Stimulated activated CD8-positive, alpha-beta memory T cell treated with anti-CD3 and anti-CD28 coated beads, Interleukin-2, amount 100 ng/mL, for 48 hours (primary cell): ENCODE data around the gene SMG9.
A peak's percentile ranks its signal among the peaks of the same experiment; 100 is the strongest.

Experiments
- DNase-seq, 2 donors: peaks; one replicate each; pipeline ENCODE4 v3.0.0-alpha.2; 2020; ENCODE audit warnings: low read depth in 2 of 2

SMG9 gene, protein sequence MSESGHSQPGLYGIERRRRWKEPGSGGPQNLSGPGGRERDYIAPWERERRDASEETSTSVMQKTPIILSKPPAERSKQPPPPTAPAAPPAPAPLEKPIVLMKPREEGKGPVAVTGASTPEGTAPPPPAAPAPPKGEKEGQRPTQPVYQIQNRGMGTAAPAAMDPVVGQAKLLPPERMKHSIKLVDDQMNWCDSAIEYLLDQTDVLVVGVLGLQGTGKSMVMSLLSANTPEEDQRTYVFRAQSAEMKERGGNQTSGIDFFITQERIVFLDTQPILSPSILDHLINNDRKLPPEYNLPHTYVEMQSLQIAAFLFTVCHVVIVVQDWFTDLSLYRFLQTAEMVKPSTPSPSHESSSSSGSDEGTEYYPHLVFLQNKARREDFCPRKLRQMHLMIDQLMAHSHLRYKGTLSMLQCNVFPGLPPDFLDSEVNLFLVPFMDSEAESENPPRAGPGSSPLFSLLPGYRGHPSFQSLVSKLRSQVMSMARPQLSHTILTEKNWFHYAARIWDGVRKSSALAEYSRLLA

DNA sequence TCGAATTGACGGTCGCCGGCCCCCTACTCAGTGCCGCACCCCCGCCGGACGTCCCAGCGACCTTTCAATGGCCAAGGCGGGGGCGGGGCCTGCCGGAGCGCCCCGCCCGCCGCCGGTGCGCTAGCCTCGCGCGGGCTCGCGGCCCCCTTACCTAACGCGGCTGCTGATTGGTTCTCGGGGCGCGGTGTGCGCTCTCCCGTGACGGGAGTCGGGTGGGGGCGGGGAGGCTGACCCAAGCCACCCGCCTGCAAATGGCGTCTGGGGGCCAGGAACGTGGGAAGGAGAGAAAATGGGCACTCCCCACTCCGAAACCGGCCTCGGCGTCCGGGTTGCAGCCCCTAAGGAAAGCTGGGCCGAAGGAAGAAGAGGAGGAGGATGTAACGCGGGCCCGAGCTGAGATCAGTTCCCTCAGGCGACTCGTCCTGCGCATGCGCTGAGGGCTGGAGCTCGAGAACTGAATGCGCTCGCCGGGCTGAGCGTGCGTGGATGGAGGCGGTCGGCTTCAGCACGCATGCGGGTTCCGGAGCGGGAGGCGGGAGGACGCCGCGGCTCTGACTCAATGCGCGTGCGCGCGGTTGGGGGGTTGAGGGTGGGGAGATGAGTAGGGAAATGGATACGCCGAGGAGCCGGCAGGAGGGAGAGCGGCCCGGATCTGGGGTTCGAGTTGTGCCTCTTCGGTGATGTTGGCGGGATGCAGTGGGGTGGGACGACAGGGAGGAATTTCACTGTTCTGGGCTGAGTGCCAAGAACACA is at the start of gene SMG9:
SMG9 (minus strand) TSS at position 460 of the 753 bp plus-strand sequence. CDS start 4,221 bp downstream, outside the sequence.
- peak; percentile 97 to 98 for DNase-seq

DNA sequence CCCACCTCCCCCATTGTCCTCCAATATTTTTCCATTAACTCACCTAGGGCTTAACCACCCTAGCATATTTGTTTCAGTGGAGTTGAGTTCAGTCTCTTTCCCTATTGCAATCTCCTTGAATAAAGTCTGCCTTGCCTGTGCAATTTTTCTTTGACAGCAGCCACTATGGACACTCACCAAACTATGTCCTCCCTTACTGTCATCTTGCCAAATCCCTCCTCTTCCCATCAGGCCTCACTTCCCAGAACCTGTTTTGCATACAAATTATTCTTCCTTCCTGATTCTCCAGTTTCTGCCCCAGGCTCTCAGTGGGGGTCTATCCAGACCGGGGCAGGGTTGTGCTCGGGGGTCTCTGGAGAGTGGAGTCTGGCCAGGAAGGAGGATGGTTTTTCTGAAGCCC is 49.7 kb upstream of the SMG9 start:
- no peak for DNase-seq

DNA sequence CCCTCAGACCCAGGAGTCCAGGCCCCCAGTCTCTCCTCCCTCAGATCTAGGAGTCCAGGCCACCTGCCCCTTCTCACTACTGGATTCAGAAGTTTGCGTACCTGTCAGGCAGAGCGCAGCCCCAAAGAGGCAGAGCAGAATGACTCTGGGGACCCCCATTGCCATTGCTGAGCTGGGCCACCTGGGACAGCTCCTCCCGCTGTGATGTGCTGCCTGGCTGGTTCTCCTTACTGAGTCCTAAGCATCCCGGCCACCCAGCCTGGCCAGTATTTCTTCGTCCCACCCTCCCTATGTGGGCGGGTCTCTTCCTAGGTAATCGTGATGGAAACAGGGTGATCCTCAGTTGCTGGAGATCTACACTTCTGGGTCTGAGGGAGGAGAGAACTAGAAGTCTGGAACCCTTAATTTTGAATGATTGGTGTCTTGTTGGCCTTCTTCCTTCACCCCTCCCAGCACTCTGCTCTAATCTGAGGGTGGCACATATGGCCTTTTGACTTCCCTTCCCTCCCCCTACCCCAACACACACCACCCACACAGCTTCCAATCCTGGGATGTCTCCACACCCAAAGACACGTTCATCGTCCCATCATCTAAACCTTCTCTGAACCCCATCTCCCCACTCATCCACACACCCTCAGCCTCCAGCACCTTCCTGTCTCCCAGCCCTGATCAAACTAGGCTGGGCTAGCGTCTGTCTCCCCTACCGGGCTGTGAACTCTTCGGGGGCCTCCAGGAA is 47.6 kb upstream of the SMG9 start, which contains the start of gene LYPD5:
LYPD5 (minus strand) TSS at position 232 of the 736 bp plus-strand sequence; CDS start at position 165, 67 bp downstream.
- no peak for DNase-seq

DNA sequence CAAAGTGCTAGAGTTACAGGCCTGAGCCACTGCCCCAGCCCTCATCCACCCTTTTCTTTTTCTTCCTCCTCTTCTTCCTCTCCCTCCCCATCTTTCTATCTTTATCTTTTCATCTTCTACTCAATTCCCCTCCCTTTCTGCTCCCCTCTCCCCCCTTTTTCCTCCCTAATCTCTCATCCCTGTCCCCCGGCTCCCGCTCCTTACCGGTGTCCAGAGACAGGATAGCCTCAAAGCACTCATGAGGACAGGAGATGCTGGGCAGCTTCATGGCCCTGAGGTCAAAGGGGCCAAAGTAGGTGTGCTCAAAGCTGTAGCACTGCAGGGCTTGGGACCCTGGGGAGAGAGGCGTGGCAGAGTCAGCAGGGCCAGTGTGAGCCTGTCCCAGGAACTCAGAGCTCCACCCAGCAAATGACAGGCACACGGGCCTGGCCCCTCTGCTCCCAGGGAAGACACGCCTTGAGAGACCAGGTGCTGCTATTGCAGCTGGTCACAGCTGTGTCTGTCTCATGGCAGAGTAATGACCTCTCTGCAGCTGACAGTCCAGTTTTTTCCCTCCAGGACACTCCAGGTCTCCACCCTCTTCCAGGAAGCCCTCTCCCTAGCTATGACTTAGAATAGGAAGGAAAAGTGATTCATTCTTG is 44.9 kb upstream of the SMG9 start:
- no peak for DNase-seq

DNA sequence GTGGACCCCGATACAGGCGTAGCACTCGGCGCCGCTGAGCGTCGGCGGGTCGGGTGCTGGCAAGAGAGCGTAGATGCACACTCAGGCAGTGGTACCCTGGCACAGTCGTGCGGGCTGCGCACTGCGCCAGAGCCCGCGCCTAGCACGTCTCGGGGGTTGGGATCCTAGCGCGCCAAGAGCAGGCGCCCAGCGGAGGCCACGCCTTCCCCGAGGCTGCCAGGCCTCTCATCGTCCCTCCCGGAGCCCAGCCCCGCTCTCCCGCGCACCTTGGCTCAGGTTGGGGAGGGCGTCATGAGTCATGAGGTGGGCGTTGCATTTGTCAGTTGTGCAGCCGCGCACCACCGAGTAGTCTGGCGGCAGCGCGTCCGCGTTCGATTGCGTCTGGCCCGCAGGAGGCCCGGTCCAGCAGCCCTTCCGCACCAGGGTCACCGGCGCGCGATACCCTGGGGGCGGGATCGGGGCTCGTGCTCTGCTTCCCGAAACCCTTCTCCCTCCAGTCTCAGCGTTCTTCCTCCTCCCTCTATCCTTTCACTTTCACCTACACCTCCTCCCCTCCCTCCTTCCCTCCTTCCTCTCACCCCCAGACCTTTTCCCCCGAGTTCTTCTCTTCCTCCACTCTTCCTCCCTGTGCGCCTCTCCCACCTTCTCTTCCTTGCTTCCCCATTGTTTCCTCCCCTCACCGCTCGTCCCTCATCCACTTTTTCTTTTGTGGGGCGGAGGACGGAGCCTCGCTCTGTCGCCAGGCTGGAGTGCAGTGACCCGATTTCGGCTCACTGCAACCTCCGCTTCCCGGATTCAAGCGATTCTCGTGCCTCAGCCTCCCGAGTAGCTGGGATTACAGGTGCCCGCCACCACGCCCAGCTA is 44.0 kb upstream of the SMG9 start:
- DNase-seq: peak; percentile 54 to 61

DNA sequence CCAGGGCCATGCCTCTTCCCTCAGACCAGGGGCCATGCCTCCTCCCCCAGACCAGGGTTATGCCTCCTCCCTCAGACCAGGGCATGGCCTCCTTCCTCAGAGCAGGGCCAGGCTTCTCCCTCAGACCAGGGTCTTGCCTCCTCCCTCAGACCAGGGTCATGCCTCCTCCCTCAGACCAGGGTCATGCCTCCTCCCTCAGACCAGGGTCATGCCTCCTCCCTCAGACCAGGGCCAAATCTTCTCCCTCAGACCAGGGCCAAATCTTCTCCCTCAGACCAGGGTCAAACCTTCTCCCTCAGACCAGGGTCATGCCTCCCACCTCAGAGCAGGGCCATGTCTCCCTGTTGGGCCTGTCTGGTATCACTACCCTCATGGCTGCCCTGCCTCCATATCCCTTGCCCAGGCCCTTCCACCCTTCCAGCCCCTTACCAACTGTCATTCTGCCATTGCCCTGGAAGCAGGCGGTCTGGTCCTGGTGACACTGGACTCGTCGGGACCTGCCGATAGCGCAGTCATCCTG is 43.3 kb upstream of the SMG9 start:
- DNase-seq: no peak

DNA sequence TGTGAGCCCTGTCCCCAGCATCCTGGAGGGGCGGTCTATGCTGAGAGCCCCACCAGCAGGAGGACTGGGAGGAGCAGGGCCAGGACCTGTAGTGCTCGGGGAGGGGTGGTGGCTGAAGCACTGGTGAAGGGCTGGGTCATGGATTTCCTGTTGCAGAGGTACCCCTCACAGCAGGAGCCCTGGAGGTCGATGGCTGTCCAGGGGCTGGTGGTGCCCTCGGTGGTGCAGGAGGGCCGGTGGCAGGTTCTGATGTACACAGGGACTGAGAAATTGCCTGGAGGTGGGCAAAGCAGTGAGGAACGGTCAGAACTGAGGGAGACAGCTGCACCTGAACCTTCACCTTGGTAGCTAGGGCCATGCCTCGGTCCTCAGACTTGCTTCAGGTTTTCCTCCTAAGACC is 42.8 kb upstream of the SMG9 start:
- no peak for DNase-seq

DNA sequence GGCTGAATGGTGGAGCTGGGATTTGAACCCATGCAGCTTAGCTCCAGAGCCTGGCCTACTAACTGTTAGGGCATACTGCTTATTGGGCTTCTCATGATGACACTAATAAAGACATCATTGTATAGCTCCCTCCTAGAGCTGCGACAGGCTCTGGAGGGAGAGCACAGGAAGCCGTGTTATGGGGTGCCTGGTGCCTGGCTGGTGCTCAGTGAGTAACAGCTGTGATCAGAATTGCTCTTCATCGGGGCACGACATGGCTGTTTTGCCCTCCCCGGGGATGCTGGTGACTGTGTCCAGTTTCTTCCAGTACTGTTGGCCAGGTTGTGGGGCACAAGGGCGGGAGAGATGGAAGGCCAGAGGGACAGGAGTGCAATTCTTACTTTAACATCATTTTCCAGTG is 42.4 kb upstream of the SMG9 start:
- DNase-seq: no peak

DNA sequence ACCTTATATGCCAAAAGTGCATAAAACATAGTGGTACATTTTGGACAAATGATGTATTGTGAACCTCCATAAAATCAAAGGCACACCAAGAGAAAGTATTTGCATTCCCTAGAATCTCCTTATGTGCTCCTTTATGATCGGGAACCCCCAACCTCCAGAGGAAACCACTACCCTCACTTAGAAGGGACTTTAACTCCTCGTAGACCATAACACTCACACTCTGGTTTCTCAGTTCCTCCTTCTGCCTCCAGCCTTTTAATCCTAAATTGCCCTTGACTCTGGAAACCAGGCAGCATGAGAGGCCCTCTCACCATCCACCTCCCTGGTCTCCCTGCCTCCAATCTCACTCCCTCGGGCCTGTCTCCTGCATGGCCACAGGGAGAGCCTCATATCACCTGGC is 35.8 kb upstream of the SMG9 start:
- DNase-seq: no peak

DNA sequence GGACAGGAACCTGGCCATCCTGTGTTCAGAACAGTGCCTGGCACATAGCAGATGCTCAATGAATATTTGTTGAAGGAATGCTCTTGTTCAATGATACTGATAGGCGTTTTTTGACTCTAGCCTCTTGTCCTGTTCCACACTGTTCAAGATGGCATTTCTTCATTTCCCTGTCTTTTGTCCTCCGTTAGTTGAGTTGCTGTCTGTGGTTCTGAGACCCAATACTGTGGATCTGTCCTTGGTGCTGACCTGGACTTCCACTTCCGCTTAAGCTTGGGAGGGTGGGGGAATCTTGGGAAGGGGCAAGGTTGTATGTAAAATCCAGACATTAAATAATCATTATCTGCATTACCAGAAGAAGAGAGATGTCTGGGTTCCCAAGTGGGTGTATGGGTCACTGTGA is 34.3 kb upstream of the SMG9 start:
- no peak for DNase-seq

DNA sequence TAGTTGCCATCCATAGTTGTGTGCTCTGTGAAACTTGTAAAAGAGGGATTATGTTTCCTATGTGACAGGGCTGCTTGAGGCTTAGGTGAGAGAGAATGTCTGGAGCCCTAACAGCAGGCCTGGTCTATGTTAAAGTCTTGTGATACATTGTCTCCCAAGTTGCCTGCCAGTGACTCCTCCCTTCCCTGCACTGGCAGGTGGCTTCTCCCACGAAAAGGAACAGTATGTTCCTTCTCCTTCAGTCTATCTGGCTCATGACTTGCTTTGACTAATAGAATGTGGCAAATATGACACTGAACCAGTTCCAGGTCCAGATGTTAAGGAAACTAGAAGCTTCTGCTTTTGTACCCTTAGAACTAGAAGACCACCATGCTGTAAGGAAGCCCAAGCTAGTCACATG is 31.9 kb upstream of the SMG9 start:
- no peak for DNase-seq

DNA sequence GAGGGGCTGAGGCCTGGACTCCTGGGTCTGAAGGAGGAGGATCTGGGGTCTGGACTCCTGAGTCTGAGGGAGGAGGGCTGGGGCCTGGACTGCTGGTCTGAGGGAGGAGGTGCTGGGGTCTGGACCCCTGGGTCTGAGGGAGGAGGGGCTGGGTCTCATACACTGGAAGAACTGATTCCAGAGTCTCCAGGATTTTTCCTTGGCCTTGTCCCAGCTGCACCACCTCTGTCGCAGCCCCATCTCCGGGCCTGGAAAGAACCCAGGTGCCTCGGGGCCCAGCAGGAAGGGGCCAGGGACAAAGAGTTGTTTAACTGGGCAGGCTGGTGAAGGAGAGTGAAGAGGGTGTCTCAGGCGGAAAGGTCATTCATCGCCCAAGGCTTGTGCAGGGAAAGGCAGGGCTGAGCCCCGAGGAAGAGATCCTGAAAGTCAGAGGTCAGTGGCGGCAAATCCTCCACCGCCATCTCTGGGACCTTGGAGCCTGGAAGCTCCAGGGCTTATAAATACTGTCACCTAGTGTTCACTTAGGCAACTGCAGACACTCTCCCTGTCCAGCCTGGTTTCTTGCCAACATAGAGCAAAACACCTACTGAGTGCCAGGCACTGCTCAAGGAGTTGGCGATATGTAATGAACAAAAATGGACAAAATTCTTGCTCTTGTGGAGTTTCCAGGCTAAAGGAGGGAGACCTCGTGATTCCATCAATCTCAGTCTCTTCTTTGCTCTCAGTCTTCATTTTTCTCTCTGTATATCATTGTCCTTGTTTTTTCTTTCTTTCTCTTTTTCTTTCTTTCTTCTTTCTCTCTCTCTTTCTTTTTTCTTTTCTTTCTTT is 30.4 kb upstream of the SMG9 start:
- no peak for DNase-seq

DNA sequence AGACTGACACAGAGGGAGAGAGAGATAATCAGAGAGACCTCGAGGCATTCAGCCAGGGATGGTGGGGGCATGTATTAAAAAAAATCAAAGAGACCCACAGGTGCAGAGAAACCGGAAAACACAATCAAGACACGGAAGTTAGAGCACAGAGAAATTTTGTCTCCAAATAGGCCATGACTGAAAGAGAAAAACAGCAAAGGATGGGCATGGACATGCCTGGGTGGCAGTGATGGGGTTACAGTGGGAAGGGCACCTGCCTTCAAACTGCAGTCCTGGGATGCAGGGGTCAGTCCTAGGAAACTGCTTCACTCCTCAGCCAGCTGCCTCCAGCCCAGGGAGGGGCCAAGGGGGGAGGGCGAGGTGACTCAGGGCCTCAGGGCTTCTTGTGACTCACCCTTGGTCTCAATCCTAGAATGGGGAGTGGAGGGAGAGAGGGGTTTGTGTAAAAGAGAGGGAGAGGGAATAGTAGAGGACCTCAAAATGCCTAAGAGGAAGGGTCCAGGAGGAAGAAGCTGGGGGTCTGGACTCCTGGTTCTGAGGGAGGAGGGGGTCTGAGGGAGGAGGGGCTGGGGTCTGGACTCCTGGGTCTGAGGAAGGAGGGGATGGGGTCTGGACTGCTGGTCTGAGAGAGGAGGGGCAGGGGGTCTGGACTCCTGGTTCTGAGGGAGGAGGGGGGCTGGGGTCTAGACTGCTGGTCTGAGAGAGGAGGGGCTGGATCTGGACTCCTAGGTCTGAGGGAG is 29.6 kb upstream of the SMG9 start:
- peak in 1 of 2 donors; percentile 58 for DNase-seq

DNA sequence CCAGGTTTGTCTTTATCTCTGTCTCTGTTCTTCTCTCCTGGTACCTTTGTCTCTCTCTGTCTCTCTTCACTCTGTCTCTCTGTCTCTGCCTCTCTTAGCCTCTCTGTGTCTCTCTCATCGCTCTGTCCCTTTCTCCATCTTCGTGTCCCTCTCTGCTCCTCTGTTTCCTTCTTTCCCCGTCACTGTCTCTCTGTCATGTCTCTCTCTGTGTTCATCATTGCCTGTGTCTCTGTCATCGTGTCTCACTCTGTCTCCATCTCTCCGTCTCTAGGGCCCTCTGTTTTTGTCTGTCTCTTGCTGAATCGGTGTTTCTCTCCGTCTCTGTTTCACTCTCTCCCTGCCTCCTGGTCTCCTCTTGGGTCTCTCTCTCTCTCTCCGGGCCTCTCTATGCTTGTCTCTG is 28.9 kb upstream of the SMG9 start:
- no peak for DNase-seq

DNA sequence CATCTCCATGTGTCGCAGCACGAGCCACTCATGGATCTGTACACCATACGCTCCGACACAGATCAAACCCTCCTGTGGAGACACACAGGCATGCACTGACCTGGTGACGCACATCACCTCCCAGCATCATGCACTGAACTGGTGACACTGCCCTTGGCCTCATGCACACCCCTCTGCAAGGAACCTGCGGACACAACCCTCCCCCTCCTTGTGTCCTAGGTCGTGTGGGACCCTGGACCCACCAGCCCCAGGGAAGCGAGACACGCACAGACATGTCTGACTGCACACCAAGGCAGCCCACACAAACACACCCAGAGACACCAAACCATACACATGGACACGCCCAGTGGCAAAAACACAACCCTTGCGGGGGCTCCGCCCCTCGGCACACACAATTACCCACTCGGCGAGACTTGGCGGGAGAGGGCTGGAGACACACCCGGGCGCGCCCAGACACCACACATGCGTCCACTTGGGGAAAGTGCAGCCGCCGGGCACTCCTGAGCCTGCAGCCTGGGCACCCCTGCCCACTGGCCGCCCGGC is 28.0 kb upstream of the SMG9 start:
- no peak for DNase-seq

DNA sequence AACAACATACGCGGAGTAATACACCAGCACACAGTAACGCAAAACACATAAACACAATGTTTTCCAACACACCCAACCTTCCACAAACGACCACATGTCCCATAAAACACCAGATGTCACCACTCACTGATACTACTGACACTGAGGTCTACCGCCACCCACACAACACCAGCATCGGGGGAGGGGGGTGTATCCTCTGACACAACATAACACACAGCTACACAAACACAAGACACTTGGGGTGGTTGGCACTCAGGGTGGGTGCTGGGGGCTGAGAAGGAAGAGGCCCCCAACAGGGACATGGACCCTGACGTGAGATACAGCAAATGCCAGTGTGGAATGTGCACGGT is 27.5 kb upstream of the SMG9 start:
- no peak for DNase-seq

DNA sequence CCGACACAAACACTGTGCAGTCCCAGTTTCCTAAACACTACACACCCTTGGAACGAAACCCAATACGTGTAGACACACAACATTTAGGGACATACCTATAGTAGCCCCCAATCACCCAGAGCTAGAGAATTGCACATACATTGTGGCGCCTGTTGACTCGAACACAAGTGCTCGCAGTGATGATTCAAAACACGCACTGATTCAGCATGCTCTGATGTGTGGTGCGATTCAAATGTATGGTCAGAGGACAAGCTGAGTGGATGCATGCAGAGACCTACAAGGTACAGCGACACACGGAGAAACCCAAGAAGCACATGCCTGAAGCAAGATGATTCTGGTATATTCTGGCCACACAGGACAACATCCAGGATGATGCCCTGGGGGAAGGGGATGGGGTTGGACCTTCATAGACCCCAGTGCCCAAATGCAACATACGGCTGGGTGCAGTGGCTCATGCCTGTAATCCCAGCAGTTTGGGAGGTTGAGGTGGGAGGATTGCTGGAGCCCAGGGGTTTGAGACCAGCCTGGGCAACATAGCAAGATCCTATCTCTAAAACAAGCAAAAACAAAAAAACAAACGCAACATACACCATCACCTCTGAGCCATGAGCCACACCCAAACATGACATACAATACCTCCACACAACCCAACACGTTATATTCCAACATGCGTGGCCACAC is 27.0 kb upstream of the SMG9 start:
- no peak for DNase-seq
